Thoracic aorta (tissue), 2 donors: Measurements from ENCODE around the gene NMU. TPM values are rescaled to one million over a fixed set of nuclear protein-coding genes. Genes with fewer than 3 reads are reported as not detected.
A peak's percentile ranks its signal among the peaks of the same experiment; 100 is the strongest.

Experiments
- ATAC-seq: fragments of 150-250 bp; one replicate; pipeline ENCODE4 v1.8.0; 2017; ENCODE audit warnings: low read depth; ENCODE audit not compliant: insufficient number of reproducible peaks, low FRiP score
- DNase-seq: peaks from one replicate; pipeline ENCODE4 v3.0.0-alpha.2; 2020; ENCODE audit warnings: low spot score
- H3K27ac ChIP-seq, 2 donors: fragments of 200-600 bp; sonication (generic); 1 replicate in 1 of 2; 2 replicates in 1 of 2; pipeline ENCODE4 v1.5.1; 2016; ENCODE audit warnings: mild to moderate bottlenecking in 2 of 2, moderate library complexity in 2 of 2
- H3K27me3 ChIP-seq: fragments of 200-600 bp; sonication (generic); replicated peaks from 2 replicates; pipeline ENCODE4 v1.6.0; 2016; ENCODE audit warnings: mild to moderate bottlenecking; ENCODE audit not compliant: insufficient read depth
- H3K36me3 ChIP-seq: fragments of 200-600 bp; sonication (generic); one replicate; pipeline ENCODE4 v1.5.1; 2016
- H3K4me1 ChIP-seq, 2 donors: fragments of 200-600 bp; sonication (generic); 1 replicate in 1 of 2; 2 replicates in 1 of 2; pipeline versions ENCODE4 v1.5.1 to v1.6.0; 2016; ENCODE audit warnings: low read depth in 2 of 2, mild to moderate bottlenecking in 1 of 2; ENCODE audit not compliant: control insufficient read depth in 1 of 2
- H3K4me3 ChIP-seq: fragments of 200-600 bp; sonication (generic); 2 replicates; pipeline ENCODE4 v1.5.1; 2016; ENCODE audit warnings: mild to moderate bottlenecking
- H3K9me3 ChIP-seq: fragments of 200-600 bp; sonication (generic); 2 replicates; pipeline ENCODE4 v1.5.1; 2016
- CTCF ChIP-seq: fragments of 200-600 bp; sonication (generic); IDR thresholded peaks from one replicate; pipeline ENCODE4 v1.5.1; 2019; ENCODE audit warnings: antibody characterized with exemption
- total RNA-seq, 2 donors: library from RNA; depleted of rRNA; stranded (reverse); fragments of >200 nt; gene quantifications; one replicate each; pipeline versions ENCODE4 v1.1.0 to v1.2.3, GENCODE V29; 2016

The NMU gene
- total RNA-seq, 2 donors from 2014 or later = not detected

- Histone ChIP-seq H3K9me3 (no peaks in the 10 kb centered on the region), H3K4me3 (no peak overlapping the region), H3K27me3 (no peaks in the 10 kb centered on the region), H3K27ac (no peak overlapping the region), H3K36me3 (no peaks in the 10 kb centered on the region), H3K4me1 (no peaks in the 10 kb centered on the region)
- no peak for ATAC-seq
- no peak for DNase-seq
- no peak for TF ChIP-seq CTCF
These were observed 14.4 kb upstream of the NMU start for GRCh38 chr4:55650483-55650882.

GRCh38 chr4:55637272-55637820, 1.2 kb upstream of the NMU start:
- Histone ChIP-seq H3K27ac (no peak overlapping the region), H3K9me3 (no peaks in the 10 kb centered on the region), H3K36me3 (no peaks in the 10 kb centered on the region), H3K4me1 (peaks cover 13 to 20% of the 10 kb centered on the region in 2 donors), H3K27me3 (no peaks in the 10 kb centered on the region), H3K4me3 (no peak overlapping the region)
- no peak for DNase-seq
- ATAC-seq = no peak
- no peak for TF ChIP-seq CTCF

- ATAC-seq (peak; percentile 25), DNase-seq (no peak)
- Histone ChIP-seq H3K36me3 (no peaks in the 10 kb centered on the region), H3K9me3 (no peaks in the 10 kb centered on the region), H3K27me3 (no peaks in the 10 kb centered on the region), H3K27ac (no peak overlapping the region), H3K4me1 (peaks cover 13 to 20% of the 10 kb centered on the region in 2 donors), H3K4me3 (peak overlapping the region; percentile 71)
- no peak for TF ChIP-seq CTCF
These were observed 530 bp upstream of the NMU start for GRCh38 chr4:55636656-55636999.

GRCh38 chr4:55635282-55635681, 816 bp downstream of the NMU start:
- no peaks in the 10 kb centered on the region for H3K9me3 ChIP-seq
- ATAC-seq (no peak), DNase-seq (no peak)
- no peak for TF ChIP-seq CTCF
- peak overlapping the region; percentile 71 for H3K4me3 ChIP-seq
- H3K4me1 ChIP-seq = peaks cover 13 to 20% of the 10 kb centered on the region in 2 donors
- H3K27me3 ChIP-seq = no peaks in the 10 kb centered on the region
- H3K36me3 ChIP-seq = no peaks in the 10 kb centered on the region
- no peak overlapping the region for H3K27ac ChIP-seq

GRCh38 chr4:55634417-55635128, 1.5 kb downstream of the NMU start:
- H3K27ac ChIP-seq = no peak overlapping the region
- H3K4me1 ChIP-seq = peaks cover 13 to 20% of the 10 kb centered on the region in 2 donors
- H3K4me3 ChIP-seq = no peak overlapping the region
- H3K9me3 ChIP-seq = no peaks in the 10 kb centered on the region
- DNase-seq (no peak), ATAC-seq (no peak)
- H3K27me3 ChIP-seq = no peaks in the 10 kb centered on the region
- no peaks in the 10 kb centered on the region for H3K36me3 ChIP-seq
- no peak for TF ChIP-seq CTCF
